SU-DHL-6 (cell line): ENCODE measurements around the gene SHISAL1.

Experiments used
- H2AFZ ChIP-seq: fragments of 200-600 bp; sonication (generic); 2 replicates; pipeline ENCODE4 v1.6.1; 2014; ENCODE audit warnings: low read depth, mild to moderate bottlenecking, moderate library complexity, mixed read lengths, antibody characterized with exemption, low read length; ENCODE audit not compliant: severe bottlenecking
- H3F3A ChIP-seq: fragments of 200-600 bp; shearing (Covaris generic); 2 replicates; pipeline ENCODE4 v1.6.0; 2016; ENCODE audit warnings: antibody characterized with exemption, mild to moderate bottlenecking; ENCODE audit not compliant: insufficient read depth
- H3K27ac ChIP-seq: fragments of 200-600 bp; sonication (generic); 2 replicates; pipeline ENCODE4 v1.5.1; 2016; ENCODE audit warnings: low read depth, mild to moderate bottlenecking, low read length, moderate library complexity, mixed read lengths
- H3K27me3 ChIP-seq: fragments of 200-600 bp; sonication (generic), shearing (Covaris generic); 2 replicates; pipeline ENCODE4 v1.6.0; 2014; ENCODE audit warnings: mild to moderate bottlenecking, low read length
- H3K36me3 ChIP-seq: fragments of 200-600 bp; sonication (generic); 2 replicates; pipeline ENCODE4 v1.6.1; 2014; ENCODE audit warnings: mild to moderate bottlenecking, low read length, mixed read lengths
- H3K4me2 ChIP-seq: fragments of 300-600, 200-600 bp; shearing (Covaris generic), sonication (generic); 2 replicates; pipeline ENCODE4 v1.6.0; 2014; ENCODE audit warnings: low read length, low read depth, mild to moderate bottlenecking; ENCODE audit not compliant: poor library complexity, severe bottlenecking
- H3K4me3 ChIP-seq: fragments of 200-600 bp; sonication (generic); 2 replicates; pipeline ENCODE4 v1.5.1; 2014; ENCODE audit warnings: antibody characterized with exemption, low read length, mild to moderate bottlenecking, mixed read lengths; ENCODE audit not compliant: insufficient read depth, poor library complexity, severe bottlenecking
- H3K79me2 ChIP-seq: fragments of 200-600 bp; sonication (generic); 2 replicates; pipeline ENCODE4 v1.6.1; 2014; ENCODE audit warnings: mild to moderate bottlenecking, low read length, moderate library complexity; ENCODE audit not compliant: insufficient read depth
- H3K9ac ChIP-seq: fragments of 200-600 bp; sonication (generic); 2 replicates; pipeline ENCODE4 v1.7.0; 2014; ENCODE audit warnings: mild to moderate bottlenecking, low read length
- H3K9me2 ChIP-seq: fragments of 200-600 bp; sonication (generic); replicated peaks from 2 replicates; pipeline ENCODE4 v1.6.1; 2014; ENCODE audit warnings: low read length; ENCODE audit not compliant: insufficient read depth
- H3K9me3 ChIP-seq: fragments of 200-600 bp; sonication (generic); 2 replicates; pipeline ENCODE4 v1.6.1; 2014; ENCODE audit warnings: low read length, mixed read lengths; ENCODE audit not compliant: insufficient read depth
- H4K20me1 ChIP-seq: fragments of 200-600 bp; sonication (generic); 2 replicates; pipeline ENCODE4 v1.6.1; 2014; ENCODE audit warnings: low read depth, mild to moderate bottlenecking, antibody characterized with exemption, low read length, moderate library complexity, mixed read lengths
- EZH2phosphoT487 ChIP-seq: fragments of 200-600 bp; sonication (generic), shearing (Covaris generic); conservative IDR thresholded peaks from 2 replicates; pipeline ENCODE4 v1.6.1; 2018; ENCODE audit warnings: mild to moderate bottlenecking, antibody characterized with exemption, low read length, moderate library complexity, mixed read lengths
- TF ChIP-seq, protein P1 (sequence below): fragments of 200-600 bp; sonication (generic); IDR thresholded peaks from one replicate; pipeline ENCODE4 v1.5.1; 2017; ENCODE audit warnings: antibody characterized with exemption, mild to moderate bottlenecking, low read length, moderate library complexity; ENCODE audit not compliant: insufficient read depth, poor library complexity, severe bottlenecking

SHISAL1 gene

DNA sequence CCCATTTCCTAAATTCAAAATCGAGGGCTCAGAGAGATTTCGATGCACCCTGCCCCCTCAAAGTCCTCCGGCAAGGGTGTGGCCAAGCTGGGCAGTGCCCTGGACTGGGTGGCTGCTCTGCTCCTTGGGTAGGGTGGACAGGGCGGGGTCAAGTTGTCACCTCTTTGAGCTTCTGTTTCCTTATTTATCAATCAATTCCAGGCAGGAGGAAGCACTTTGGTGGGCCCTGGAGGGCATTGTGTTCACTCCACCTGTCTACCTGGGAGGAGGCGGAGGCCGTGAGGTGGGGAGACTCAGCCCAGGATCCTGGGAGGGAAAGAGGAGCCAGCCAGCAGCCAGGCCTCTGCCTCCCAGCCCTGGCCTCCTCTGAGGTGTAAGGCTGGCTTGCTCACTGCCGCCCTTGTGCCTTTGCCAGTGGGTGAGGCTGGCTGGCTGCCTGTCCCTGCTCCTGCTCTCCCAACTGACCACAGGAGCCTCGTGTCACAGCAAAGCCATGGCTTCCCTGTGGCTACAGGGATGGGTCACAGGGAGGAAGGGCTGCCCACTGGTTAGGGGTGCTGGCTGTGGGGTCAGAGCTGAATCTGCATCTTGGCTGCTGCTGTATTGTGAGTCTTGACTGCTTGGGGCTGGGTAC, 25.5 kb upstream of the SHISAL1 start:
- Histone ChIP-seq H3K9ac (no peak overlapping the region), H3K36me3 (no peaks in the 10 kb centered on the region), H3K27ac (no peak overlapping the region), H2AFZ (no peak overlapping the region), H3K4me2 (no peak overlapping the region), H3K79me2 (no peaks in the 10 kb centered on the region), H3K4me3 (no peak overlapping the region), H4K20me1 (no peaks in the 10 kb centered on the region), H3K27me3 (no peaks in the 10 kb centered on the region), H3F3A (no peaks in the 10 kb centered on the region), H3K9me2 (no peaks in the 10 kb centered on the region), H3K9me3 (peaks cover 5% of the 10 kb centered on the region; the same call in 1 of the 2 replicates)
- TF ChIP-seq, protein P1, sequence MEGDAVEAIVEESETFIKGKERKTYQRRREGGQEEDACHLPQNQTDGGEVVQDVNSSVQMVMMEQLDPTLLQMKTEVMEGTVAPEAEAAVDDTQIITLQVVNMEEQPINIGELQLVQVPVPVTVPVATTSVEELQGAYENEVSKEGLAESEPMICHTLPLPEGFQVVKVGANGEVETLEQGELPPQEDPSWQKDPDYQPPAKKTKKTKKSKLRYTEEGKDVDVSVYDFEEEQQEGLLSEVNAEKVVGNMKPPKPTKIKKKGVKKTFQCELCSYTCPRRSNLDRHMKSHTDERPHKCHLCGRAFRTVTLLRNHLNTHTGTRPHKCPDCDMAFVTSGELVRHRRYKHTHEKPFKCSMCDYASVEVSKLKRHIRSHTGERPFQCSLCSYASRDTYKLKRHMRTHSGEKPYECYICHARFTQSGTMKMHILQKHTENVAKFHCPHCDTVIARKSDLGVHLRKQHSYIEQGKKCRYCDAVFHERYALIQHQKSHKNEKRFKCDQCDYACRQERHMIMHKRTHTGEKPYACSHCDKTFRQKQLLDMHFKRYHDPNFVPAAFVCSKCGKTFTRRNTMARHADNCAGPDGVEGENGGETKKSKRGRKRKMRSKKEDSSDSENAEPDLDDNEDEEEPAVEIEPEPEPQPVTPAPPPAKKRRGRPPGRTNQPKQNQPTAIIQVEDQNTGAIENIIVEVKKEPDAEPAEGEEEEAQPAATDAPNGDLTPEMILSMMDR = no peak

DNA sequence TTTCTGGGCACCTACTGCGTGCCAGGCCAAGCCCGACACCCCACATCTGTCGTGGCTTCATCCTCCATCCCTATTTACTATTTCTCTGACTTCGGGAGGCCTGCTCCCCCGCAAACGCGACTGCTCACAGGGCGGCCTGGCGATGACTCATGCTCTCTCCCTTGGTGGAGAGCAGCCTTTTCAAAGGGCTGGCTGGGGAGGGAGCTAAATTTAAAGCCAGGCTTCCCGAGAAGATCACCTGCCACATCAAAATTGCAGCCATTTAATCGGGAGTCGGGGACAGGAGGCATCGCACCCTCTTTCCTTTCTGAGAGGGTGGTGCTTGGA, 24.9 kb upstream of the SHISAL1 start:
- no peaks in the 10 kb centered on the region for H3F3A ChIP-seq
- H4K20me1 ChIP-seq = no peaks in the 10 kb centered on the region
- no peak overlapping the region for H3K27ac ChIP-seq
- H2AFZ ChIP-seq = no peak overlapping the region
- no peak for TF ChIP-seq EZH2phosphoT487
- TF ChIP-seq, protein P1 = no peak
- H3K9me2 ChIP-seq = no peaks in the 10 kb centered on the region
- no peaks in the 10 kb centered on the region for H3K27me3 ChIP-seq
- no peak overlapping the region for H3K4me2 ChIP-seq
- no peaks in the 10 kb centered on the region for H3K79me2 ChIP-seq
- H3K36me3 ChIP-seq = no peaks in the 10 kb centered on the region
- peaks cover 5% of the 10 kb centered on the region; the same call in 1 of the 2 replicates for H3K9me3 ChIP-seq
- no peak overlapping the region for H3K9ac ChIP-seq
- no peak overlapping the region for H3K4me3 ChIP-seq

GRCh38 chr22:44336962-44337677, 24.4 kb upstream of the SHISAL1 start:
- Histone ChIP-seq H3K27ac (no peak overlapping the region), H3K9me2 (no peaks in the 10 kb centered on the region), H3K4me2 (no peak overlapping the region), H4K20me1 (no peaks in the 10 kb centered on the region), H3K79me2 (no peaks in the 10 kb centered on the region), H3K9me3 (peaks cover 5% of the 10 kb centered on the region; the same call in 1 of the 2 replicates), H3K4me3 (no peak overlapping the region), H3K36me3 (no peaks in the 10 kb centered on the region), H3K27me3 (no peaks in the 10 kb centered on the region), H3F3A (no peaks in the 10 kb centered on the region), H2AFZ (no peak overlapping the region), H3K9ac (no peak overlapping the region)
- TF ChIP-seq, protein P1 = no peak
- no peak for TF ChIP-seq EZH2phosphoT487
